KG1 (cell line): ENCODE data around the gene CCL4L2.
"Not testable (repeated sequence)": the region's sequence is repeated elsewhere in the genome, so short reads cannot be mapped to it uniquely, and the experiment has no call there.

Source experiments
- DNase-seq: peaks from one replicate; lab custom pipeline; 2025; lab: John Stamatoyannopoulos, UW

CCL4L2 gene

DNA sequence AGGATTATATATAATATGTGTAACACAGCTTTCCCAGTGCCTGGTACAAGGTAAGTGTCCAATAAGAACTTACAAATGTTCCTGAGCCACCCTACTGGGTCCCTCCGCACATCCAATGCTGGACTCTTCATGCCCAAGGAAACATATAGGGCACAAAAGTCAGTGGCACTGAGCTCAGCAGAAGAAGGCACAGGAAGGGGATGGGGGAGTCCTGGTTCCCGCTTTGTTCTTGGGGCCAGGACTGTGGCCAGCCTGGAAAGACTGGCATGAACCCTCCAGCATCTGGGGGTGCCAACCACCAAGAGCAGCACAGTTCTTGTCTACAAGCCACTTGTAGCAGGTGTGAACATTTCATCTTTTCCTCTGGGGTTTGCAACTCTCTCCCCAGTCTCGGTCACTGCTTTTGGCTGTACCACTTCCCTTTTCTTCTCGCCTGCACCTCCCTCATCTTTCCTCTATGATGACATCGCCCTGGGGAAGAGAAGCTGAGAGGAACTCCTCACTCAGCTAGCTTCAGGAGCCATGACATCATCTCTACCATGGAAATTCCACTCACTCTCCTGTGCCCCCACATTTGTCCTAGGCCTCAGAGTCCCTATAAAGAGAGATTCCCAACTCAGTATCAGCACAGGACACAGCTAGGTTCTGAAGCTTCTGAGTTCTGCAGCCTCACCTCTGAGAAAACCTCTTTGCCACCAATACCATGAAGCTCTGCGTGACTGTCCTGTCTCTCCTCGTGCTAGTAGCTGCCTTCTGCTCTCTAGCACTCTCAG, at the start of gene CCL4L2:
Gene CCL4L2, plus strand, starts transcription at position 625 of the 773 bp plus-strand sequence.
- DNase-seq = not testable (repeated sequence)

DNA sequence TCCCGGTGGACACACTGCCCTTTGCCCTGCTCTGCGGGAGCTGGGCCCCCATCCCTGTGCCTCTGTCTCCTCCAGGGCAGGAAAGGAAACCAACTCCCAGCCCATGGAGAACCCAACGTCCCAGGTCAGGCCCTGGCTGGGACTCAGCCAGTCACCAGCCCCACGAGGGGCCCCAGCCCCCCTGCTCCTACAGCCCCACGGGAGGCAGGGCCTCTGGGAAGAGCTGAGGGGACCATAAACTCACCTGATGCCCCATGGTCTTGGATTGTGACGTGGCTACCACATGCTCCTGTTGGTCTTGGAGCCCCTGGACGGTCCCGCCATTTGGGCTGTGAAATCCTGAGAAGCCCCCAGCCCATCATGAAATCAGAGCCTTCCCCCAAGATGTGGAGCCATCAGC, 42.0 kb upstream of the CCL4L2 start:
- not testable (repeated sequence) for DNase-seq

DNA sequence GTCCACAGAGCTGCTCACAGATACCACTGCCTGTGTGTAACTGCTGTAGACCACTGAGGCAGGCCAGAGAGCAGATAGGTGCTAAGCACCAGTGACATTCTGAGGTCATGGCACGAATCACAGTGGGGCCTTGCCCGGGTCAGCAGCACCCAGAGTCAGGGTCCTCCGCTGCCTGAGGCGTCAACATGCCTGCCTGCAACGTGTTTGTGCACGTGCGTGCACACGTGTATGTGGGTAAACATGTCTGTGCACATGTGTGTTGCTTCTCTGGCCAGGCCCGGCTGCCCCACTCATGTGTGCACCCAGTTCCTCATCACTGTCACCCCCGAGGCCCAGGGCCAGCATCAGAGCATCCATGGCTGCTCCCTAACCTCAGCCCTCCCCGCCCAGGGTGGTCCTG, 34.3 kb upstream of the CCL4L2 start, which contains the start of gene TBC1D3B:
Gene TBC1D3B, minus strand, starts transcription at position 101 of the 400 bp plus-strand sequence. CDS start 1,586 bp downstream, outside the sequence.
- DNase-seq = not testable (repeated sequence)

DNA sequence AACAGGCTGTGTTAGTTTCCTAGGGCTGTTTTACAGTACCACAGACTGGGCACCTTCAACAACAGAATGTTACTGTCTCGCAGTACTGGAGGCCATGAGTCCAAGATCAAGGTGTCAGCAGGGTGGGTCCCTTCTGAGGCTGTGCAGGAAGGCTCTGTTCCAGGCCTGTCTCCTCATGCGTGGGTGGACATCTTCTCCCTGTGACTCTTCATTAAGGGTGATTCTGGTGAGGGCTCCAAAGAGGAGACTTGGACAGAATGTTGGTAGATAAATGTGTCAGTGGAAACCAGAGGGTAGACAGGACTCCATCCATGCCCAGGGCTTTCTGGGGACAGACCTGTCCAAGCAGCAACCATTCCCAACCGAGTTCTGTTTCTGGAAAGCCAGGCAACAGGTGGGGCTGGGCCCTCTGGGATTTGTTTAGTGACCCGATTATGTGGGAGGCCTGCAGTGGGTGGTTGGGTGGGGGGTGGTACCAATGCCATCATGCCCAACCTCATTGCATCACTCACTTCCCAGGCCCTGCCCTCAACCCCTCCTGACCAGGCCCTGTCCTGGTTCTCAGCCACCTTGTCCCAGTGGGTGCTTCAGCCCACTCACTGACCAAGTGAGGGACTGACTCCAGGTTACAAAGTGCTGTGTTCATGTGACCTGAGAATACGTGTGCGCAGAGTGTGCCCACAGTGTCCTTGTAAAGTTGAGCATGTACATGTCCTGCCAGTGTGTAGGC, 29.3 kb upstream of the CCL4L2 start:
- DNase-seq = not testable (repeated sequence)

DNA sequence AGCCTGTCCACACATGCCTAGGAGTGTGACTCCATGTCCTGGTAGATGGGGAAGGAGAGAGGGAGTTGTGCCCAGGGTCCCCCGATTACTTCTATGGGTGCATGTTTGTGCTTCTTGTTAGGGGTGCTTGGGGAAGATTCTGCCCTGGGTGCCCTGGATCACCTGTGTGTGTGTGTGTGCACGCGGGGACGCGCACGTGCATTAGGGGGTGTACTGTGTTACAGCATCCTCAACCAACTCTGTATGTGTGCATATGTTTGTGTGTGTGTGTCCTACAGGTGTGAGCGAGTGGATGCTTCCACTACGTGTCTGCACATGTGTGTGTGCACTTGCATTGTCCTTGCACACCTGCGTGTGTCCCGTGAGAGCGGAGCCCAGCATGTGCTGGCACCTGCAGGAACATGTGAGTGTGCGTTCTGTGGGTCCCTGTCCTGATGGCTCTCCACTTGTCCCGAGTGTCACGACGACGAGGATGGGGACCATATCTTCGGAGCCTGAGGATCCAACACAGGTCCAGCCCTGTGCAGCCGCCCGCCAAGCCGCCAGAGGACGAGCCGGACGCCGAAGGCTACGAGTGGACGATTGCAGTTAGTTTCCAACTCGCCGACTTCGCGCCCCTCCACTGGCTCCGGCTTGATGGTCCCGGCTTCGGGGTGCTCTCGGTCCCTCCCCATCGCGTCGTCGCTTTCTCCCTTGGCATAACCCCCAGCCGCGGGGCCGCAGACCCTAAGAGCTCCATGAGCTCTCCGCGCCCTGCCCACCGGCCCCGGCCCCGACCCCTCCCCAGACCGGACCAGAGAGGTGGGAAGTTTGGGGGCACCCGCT, 28.5 kb upstream of the CCL4L2 start:
- DNase-seq = no peak

DNA sequence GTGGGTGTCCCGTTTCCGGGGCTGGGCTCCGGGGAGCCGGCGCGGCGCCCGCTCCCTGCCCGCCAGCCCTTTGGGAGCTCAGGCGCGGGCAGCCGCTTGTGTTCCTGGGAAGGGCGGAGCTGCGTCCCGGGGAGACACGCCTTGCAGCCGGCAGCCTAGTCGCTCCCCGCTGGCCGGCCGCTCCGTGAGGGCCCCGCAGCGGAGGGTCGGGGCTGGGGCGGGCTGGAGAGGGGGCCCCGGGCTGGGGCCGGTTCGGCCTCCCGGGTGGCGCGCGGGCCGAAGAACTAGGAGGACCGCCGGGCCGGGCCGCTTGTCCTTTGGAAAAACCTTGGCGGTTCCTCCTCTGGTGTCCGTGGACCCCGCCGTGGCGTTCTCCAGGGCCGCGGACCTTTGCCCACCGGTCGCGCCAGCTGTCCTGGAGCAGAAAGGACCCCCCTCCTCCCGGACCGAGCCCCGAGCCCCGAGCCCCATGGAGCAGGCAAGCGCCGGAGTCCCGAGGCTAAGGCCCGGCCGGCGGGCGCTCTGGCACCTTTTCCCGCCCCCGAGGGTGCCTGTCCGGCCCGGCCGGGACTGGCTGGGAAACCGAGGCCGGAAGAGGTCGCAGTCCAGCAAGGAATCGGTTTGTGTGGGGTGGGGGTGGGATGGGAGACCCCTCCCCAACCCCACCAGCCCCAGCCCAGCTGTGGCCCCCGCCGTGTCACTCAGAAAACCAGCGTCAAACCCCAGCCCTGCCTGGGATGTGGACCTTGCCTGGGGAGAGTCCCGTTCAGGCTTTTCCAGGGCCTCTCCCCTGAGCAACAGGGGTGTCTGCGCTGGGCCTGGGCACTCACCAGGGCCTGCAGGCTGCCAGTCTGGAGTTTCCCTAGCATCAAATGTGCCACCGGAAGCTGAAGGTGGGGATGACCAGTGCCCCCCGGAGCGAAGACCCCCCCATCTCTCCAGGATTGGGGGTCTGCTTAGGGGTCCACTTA, 27.6 kb upstream of the CCL4L2 start:
- no peak for DNase-seq

DNA sequence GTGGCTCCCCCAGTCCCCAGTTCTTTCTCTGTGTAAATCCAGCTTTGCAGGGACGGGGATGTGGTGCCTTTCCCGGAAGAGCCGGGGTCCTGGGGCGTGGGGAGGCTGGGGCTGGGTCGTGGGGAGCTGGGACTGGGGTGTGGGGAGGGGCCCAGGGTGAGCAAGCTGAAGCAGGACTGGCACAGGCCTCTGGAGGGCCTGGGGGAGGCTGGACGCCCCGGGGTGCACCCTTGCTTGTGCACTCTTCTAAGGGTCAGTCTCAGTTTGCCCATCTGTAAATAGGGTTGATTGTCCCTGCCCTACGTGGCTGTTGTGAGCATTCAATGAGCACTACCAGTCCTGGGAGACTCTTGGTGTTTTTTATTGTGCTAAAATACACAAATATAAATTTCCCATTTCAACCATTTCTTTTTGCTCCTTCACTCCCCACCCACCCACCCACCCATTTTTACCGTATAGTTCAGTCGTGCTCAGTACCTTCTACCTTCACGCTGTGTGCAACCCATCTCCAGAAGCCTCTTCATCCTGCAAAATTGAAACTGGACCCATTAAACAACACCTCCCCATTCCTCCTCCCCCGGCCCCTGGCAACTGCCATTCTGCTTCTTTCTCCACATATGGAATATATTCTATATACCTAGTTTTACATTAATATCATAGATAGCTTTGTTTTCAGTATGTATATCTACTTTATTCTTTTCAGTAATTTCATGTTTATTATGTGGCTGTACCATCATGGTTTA, 26.7 kb upstream of the CCL4L2 start:
- no peak for DNase-seq

DNA sequence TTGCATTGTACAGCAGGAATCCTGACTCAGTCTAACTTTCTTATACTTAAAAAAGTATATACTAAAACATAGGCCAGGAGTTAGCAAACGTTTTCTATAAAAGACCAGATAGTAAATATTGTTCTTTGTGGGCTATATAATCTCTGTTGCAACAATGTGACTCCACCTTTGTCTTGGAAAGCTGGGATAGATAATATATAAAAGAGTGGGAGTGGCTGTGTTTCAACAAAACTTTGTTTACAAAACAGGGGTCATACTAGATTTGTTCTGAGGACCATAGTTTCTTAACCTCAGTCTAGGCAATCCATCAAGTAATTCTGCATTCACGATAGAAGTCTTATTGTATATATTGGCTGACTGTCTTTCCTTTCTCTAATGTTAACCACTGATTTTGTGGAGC, 25.4 kb upstream of the CCL4L2 start:
- no peak for DNase-seq

DNA sequence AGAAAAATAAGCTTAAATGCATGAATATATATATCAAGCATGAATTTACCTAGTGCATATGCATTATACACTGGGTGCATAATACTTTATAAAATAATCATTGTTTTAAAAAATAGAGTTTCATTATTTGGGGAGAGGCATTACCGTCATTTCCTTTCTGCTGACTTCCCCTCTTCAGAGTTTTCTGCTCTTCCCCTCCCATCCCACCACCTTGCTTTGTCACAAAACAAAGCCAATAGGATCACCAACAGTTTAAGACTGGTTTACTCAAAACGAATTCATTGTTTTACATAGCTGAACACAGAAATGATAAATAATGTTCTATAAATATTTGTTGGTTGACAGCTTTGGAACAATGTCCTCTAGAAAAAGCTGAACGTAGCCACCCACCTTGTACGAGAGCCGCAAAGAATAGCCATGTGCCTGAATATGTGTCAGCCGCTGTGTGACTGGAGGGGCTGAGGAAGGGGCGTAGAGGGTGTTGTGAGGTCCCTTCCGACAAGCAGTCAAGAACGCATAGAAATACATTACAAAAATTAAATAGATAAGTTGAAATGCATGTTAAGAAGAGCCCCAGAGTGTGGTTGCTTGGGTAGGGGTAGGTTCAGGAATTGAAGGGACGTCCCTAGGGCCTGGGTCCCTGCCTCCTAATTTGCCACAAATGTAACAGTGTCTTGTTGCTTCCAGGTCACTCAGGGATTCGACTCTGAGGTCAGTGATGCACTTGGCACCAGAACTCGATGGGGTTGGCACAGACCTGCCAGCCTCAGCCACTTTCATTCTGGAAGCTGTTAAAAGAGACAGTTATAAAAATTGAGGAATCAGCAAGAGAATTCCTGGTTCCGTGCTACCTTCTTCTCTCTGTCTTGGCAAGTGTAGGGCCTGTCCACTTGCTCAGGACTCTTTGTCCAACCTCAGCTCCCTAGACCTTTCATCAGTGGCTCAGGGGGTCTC, 23.8 kb upstream of the CCL4L2 start:
- DNase-seq = not testable (repeated sequence)

DNA sequence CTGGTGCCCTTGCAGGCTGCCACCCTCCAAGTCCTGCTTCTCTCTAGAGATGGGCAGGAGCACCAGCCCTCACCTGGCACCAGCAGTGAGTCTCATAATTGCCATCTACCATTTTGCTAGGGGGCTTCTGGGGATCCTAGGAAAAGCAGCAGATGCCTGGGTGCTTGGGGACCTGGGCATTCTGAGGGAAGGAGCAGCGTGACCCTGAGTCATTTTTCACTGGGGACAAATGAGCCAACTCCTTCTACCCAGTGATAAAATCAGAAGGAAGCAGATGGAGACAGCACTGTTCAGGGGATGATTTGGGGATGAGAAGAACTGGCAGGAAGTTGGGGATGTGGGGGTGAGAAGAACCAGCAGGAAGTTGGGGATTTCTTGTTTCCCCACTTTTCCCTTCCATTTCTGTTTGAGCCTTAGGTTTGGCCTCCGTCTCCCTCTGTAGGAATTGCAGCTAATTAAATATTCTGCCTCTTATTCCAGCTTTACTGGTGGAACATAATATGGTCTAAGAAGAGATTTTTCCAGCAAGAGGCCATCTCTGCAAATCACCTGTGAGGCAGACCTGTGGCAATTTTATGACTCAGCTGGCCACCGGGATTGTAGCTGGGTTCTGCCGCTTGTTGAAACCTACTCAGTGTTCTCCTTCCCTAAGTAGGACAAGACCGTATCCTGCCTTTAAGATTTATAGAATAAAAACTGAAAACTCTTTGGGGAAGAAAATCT, 22.8 kb upstream of the CCL4L2 start:
- not testable (repeated sequence) for DNase-seq

DNA sequence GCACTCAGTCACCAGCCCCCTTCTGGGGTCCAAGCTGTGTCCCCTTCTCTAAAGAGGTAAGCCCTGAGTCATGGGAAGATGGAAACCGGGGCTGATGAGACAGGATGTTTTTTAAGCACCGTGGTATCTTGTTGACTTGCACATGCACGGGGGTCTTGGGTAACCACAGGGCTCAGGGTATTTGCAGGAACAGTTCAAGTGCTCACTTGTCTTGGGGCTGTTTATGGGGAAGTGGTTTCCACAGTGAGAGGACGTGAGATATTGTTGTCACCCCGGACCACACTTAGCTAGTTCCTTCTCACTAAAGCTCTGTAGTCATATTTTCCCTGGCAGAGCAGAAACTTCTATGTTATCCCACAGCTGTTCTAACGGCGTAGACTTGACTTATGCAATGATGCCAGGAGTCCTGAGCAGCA, 22.0 kb upstream of the CCL4L2 start:
- DNase-seq = peak; percentile 98

DNA sequence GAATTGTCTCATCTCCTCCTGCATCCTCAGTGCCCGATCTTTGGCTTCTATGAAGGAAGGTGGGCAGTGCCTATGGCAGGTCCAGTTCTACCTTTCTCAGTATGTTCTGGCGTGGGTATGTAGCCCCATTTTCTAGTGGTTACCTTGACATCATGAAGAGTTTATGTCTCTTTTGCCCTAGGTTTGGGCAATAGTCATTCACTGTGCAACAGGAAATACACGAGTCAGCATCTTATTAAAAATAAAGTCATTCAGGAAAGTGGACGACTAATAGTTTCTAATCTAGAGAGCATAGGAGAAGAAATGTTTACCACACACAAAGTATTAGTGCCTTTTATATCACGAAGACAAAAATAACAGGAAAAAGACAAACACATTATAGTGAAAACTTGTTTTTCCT, 20.9 kb upstream of the CCL4L2 start:
- DNase-seq = not testable (repeated sequence)

DNA sequence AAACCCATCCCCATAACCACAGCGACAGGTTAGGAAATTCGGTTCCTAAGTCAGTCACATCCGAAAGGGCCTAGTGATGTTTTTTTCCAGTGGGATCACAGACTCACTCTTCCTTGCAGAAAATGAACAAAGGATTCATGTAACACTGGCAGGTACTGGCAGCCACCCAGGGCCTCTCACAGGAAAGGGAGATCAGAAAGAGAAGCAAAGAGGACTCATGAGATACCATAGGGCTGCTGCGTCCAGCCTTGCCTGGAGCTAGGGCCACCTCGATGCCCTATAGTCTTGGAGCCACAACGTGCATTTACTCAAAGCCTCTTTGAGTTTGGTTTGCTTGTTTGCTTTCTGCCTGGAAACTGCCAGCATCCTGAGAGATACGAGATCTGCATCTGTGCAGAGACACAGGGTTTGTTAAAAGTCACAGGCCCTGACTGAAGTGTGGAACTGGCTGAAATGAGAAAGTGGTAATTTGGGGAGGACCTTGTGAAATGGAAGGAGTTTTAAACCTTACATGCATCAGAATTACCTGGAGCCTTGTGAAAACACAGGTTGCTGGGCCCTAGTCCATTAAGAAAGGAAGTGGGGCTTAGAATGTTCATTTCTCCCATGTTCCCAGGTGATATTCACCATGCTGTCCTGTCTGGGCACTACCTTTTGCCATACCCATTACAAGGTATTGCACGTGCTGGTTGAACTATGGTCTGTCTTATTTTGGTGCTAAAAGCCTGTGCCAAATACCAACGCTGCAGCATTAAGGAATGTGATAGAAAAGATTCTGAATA, 20.1 kb upstream of the CCL4L2 start:
- not testable (repeated sequence) for DNase-seq

DNA sequence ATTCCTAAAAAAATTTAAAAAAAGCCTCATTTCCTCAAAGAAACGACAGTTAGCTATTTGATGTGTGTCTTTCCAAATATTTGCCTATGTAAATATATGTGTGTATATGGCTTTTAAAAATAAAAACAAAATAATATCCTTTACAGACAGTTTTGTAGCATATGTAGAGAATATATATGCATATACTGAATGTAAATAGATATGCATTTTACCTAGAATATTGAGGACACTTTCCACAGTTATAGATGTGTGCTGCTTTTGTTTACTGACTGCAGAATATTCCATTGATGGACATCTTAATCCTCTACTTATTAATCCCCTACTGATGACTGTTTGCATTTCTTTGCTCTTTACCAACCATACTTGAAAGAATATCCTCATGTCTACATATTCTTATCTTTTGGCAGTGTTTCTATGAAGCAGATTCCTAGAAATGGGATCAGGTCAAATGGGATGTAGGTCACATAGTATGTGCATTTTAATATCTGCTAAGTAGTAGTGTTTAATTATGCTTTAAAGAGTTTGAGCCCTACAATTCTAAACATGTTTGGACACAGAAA, 17.6 kb upstream of the CCL4L2 start:
- DNase-seq = no peak

DNA sequence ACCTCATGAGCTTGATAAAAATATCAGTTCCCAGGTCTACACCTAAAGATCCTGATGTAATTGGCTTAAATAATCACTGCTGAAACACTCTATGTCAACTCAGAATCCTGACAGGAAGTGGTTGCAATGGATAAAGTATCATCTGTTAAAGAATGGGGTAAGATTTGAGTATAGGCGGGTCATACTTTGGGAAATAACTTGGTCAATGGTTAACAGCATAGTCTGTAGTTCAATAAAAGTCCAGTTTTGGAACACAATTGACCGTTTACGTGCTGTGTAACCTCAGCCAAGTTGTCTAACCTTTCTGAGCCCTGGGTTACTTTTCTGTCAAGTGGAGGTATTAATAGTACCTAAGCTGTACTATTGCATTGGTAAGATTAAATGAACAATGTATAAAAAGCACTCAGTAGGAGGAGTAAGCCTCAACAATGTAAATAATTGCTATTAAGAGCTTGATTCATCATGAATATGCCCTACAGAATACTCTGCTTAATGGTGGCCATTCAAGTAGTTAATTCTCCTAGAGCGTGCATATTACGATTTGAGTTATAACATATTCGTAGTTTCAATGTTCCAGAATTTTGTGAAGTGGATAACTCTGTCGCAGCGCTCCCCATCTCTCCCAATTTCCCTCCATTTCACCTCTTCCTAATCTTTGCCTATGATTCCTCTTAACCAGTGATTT, 16.6 kb upstream of the CCL4L2 start:
- DNase-seq = not testable (repeated sequence)

DNA sequence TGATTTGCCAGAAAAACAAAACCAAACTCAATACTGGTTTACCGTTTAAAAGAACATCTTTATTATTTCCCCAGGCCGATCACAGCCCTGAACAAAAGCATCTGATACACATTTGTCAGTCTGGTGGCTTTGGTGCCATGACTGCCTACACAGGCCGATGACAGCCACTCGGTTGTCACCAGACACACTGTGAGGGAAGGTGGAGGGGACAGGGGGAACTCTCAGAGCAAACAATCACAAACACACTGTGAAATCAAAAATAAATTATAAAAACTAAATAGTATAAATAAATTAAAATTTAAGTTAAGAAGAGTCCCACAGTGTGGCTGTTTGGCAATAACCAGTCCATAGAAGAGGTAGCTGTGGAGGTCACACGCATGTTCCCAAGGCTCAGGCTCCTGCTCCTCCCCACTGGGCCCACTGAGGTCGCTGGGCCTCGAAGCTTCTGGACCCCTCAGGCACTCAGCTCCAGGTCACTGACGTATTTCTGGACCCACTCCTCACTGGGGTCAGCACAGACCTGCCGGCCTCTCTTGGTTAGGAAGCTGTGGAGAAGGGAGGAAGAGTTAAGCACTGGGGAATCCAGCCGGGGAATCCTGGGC, 15.9 kb upstream of the CCL4L2 start:
- DNase-seq = not testable (repeated sequence)
